Fibroblast of villous mesenchyme (primary cell): Measurements from ENCODE around the gene OLIG2. TPM values are rescaled to one million over a fixed set of nuclear protein-coding genes. Genes with fewer than 3 reads are reported as not detected.

Experiments used
- DNase-seq: peaks from one replicate; pipeline ENCODE4 v3.0.0-alpha.2; 2010; ENCODE audit warnings: low read depth
- H3K4me3 ChIP-seq: 2 replicates; pipeline ENCODE4 v1.5.1; 2011; ENCODE audit warnings: low read depth, mild to moderate bottlenecking, low read length
- CTCF ChIP-seq: IDR thresholded peaks from 2 replicates; pipeline ENCODE4 v1.5.1; 2012; ENCODE audit warnings: low read depth, mild to moderate bottlenecking, low read length; ENCODE audit not compliant: insufficient read depth
- total RNA-seq: library from RNA; depleted of rRNA; stranded (reverse); fragments of >200 nt; gene quantifications from 2 replicates; pipeline ENCODE4 v1.2.3, GENCODE V29; 2012

The OLIG2 gene
- not detected in 2 replicates for total RNA-seq

DNA sequence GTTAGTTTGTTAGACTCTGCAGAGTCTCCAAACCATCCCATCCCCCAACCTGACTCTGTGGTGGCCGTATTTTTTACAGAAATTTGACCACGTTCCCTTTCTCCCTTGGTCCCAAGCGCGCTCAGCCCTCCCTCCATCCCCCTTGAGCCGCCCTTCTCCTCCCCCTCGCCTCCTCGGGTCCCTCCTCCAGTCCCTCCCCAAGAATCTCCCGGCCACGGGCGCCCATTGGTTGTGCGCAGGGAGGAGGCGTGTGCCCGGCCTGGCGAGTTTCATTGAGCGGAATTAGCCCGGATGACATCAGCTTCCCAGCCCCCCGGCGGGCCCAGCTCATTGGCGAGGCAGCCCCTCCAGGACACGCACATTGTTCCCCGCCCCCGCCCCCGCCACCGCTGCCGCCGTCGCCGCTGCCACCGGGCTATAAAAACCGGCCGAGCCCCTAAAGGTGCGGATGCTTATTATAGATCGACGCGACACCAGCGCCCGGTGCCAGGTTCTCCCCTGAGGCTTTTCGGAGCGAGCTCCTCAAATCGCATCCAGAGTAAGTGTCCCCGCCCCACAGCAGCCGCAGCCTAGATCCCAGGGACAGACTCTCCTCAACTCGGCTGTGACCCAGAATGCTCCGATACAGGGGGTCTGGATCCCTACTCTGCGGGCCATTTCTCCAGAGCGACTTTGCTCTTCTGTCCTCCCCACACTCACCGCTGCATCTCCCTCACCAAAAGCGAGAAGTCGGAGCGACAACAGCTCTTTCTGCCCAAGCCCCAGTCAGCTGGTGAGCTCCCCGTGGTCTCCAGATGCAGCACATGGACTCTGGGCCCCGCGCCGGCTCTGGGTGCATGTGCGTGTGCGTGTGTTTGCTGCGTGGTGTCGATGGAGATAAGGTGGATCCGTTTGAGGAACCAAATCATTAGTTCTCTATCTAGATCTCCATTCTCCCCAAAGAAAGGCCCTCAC is at the start of gene OLIG2:
OLIG2 (plus strand) TSS at position 447 of the 954 bp plus-strand sequence. CDS start 928 bp downstream, outside the sequence.
- TF ChIP-seq CTCF, result no peak
- peak; percentile 11 for DNase-seq
- peak within 1 kb of the TSS; percentile 21 for H3K4me3 ChIP-seq

- DNase-seq, result no peak
- no peak overlapping the region for H3K4me3 ChIP-seq
- TF ChIP-seq CTCF, result no peak
These were observed 48.9 kb upstream of the OLIG2 start for GRCh38 chr21:32976791-32977190.

DNA sequence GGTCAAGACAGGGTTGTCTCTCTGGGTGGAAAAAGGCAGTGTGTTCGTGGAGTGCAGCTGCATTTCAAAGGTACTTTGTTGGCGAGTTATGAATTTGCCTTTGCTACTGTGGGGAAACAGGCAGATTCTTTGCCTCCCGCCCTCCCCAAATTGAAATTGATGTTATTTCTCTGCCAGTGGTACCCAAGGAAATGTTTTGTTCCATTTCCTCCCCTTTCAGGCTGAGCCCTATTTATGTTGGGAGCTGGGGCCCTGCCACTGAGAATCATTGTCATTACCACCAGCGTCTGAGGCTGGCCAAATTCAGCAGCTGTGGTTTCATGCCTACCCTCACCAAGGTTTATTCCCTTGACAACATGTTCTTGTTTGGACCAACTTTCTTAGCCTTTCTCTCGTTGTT is 48.5 kb upstream of the OLIG2 start:
- no peak for DNase-seq
- TF ChIP-seq CTCF, result no peak

GRCh38 chr21:32978331-32979270 is 47.1 kb upstream of the OLIG2 start:
- no peak for TF ChIP-seq CTCF
- H3K4me3 ChIP-seq, result no peak overlapping the region
- no peak for DNase-seq

More for the DNA sequence above, 48.5 kb upstream of the OLIG2 start:
- H3K4me3 ChIP-seq, result no peak overlapping the region

GRCh38 chr21:32979598-32980268 is 46.0 kb upstream of the OLIG2 start:
- no peak for TF ChIP-seq CTCF
- H3K4me3 ChIP-seq, result no peak overlapping the region
- no peak for DNase-seq

GRCh38 chr21:32981096-32981495 is 44.6 kb upstream of the OLIG2 start:
- DNase-seq, result no peak
- no peak for TF ChIP-seq CTCF
- H3K4me3 ChIP-seq, result no peak overlapping the region
